Astrocyte (in vitro differentiated cells and primary cell): Measurements from ENCODE around the gene DUS3L. TPM values are rescaled to one million over a fixed set of nuclear protein-coding genes. Genes with fewer than 3 reads are reported as not detected.

Source experiments
- DNase-seq: peaks from one replicate; pipeline ENCODE4 v3.0.0-alpha.2; 2010; ENCODE audit warnings: low read depth
- FAIRE-seq: peaks from 2 replicates; lab custom pipeline; 2011; peaks lifted over from hg19 to GRCh38; lab: Jason Lieb, UNC
- H2AFZ ChIP-seq: 2 replicates; pipeline ENCODE4 v1.6.0; 2012; ENCODE audit warnings: low read depth, low read length, inconsistent platforms
- H3K27ac ChIP-seq: 2 replicates; pipeline ENCODE4 v1.5.1; 2011; ENCODE audit warnings: low read depth, low read length, inconsistent platforms
- H3K27me3 ChIP-seq: 2 replicates; pipeline ENCODE4 v1.6.0; 2011; ENCODE audit warnings: low read length, inconsistent platforms; ENCODE audit not compliant: insufficient read depth
- H3K36me3 ChIP-seq: 2 replicates; pipeline ENCODE4 v1.5.1; 2011; ENCODE audit warnings: low read length, inconsistent platforms; ENCODE audit not compliant: insufficient read depth
- H3K4me1 ChIP-seq: 2 replicates; pipeline ENCODE4 v1.5.1; 2011; ENCODE audit warnings: low read length, inconsistent platforms; ENCODE audit not compliant: insufficient read depth
- H3K4me2 ChIP-seq: 2 replicates; pipeline ENCODE4 v1.6.0; 2012; ENCODE audit warnings: low read length, inconsistent platforms
- H3K4me3 ChIP-seq: 2 replicates; pipeline ENCODE4 v1.5.1; 2011; ENCODE audit warnings: low read depth, mild to moderate bottlenecking, low read length, inconsistent platforms; ENCODE audit not compliant: insufficient read depth
- H3K79me2 ChIP-seq: 2 replicates; pipeline ENCODE4 v1.6.0; 2012; ENCODE audit warnings: mild to moderate bottlenecking, low read length, inconsistent platforms; ENCODE audit not compliant: insufficient read depth
- H3K9ac ChIP-seq: 2 replicates; pipeline ENCODE4 v1.6.0; 2012; ENCODE audit warnings: mild to moderate bottlenecking, low read length, inconsistent platforms
- H3K9me3 ChIP-seq: 2 replicates; pipeline ENCODE4 v1.5.1; 2012; ENCODE audit warnings: low read depth, mild to moderate bottlenecking, low read length, inconsistent platforms; ENCODE audit not compliant: insufficient read depth
- H4K20me1 ChIP-seq: 2 replicates; pipeline ENCODE4 v1.6.0; 2012; ENCODE audit warnings: low read length, inconsistent platforms; ENCODE audit not compliant: insufficient read depth
- H3K27ac Mint-ChIP-seq: one replicate; pipeline ENCODE4 v1.8.0; 2021; ENCODE audit warnings: mild to moderate bottlenecking, mixed read lengths; ENCODE audit not compliant: unreplicated experiment
- H3K27me3 Mint-ChIP-seq: one replicate; pipeline ENCODE4 v1.8.0; 2021; ENCODE audit warnings: low read depth, mixed read lengths; ENCODE audit not compliant: unreplicated experiment
- H3K36me3 Mint-ChIP-seq: one replicate; pipeline ENCODE4 v1.8.0; 2021; ENCODE audit warnings: low read depth, mixed read lengths; ENCODE audit not compliant: unreplicated experiment
- H3K4me1 Mint-ChIP-seq: one replicate; pipeline ENCODE4 v1.8.0; 2021; ENCODE audit warnings: low read depth, mixed read lengths; ENCODE audit not compliant: unreplicated experiment
- H3K4me3 Mint-ChIP-seq: one replicate; pipeline ENCODE4 v1.8.0; 2021; ENCODE audit warnings: mild to moderate bottlenecking, moderate library complexity, mixed read lengths; ENCODE audit not compliant: unreplicated experiment
- H3K9me3 Mint-ChIP-seq: one replicate; pipeline ENCODE4 v1.8.0; 2021; ENCODE audit warnings: mild to moderate bottlenecking, mixed read lengths; ENCODE audit not compliant: unreplicated experiment
- CTCF ChIP-seq: IDR thresholded peaks from 2 replicates; pipeline ENCODE4 v1.5.1; 2011; ENCODE audit warnings: low read depth, mild to moderate bottlenecking, inconsistent platforms, low read length, moderate library complexity; ENCODE audit not compliant: insufficient read depth
- EZH2 ChIP-seq: IDR thresholded peaks from 2 replicates; pipeline ENCODE4 v1.6.1; 2012; ENCODE audit warnings: mild to moderate bottlenecking, low read length, inconsistent platforms; ENCODE audit not compliant: insufficient read depth
- total RNA-seq: library from RNA; stranded (reverse); gene quantifications from 2 replicates; pipeline ENCODE4 v1.2.1, GENCODE V29; 2021

Gene DUS3L
- total RNA-seq, 1 donor from 2014 or later = 18.4 TPM

GRCh38 chr19:5838353-5839064 is 47.5 kb upstream of the DUS3L start:
- Mint-ChIP-seq H3K36me3 (no peaks in the 10 kb centered on the region), H3K4me1 (no peaks in the 10 kb centered on the region), H3K27me3 (peaks cover 17% of the 10 kb centered on the region), H3K4me3 (no peak overlapping the region), H3K9me3 (peaks cover 2% of the 10 kb centered on the region), H3K27ac (no peak overlapping the region)
- no peak for DNase-seq
- H3K4me3 ChIP-seq = no peak overlapping the region
- H3K79me2 ChIP-seq = no peaks in the 10 kb centered on the region
- H2AFZ ChIP-seq = no peak overlapping the region
- peaks cover 2% of the 10 kb centered on the region for H3K27me3 ChIP-seq
- H3K9me3 ChIP-seq = no peaks in the 10 kb centered on the region
- no peaks in the 10 kb centered on the region for H3K4me1 ChIP-seq
- H3K4me2 ChIP-seq = no peak overlapping the region
- no peak for TF ChIP-seq CTCF
- no peak for TF ChIP-seq EZH2
- no peaks in the 10 kb centered on the region for H3K36me3 ChIP-seq
- H3K9ac ChIP-seq = no peak overlapping the region
- H3K27ac ChIP-seq = no peak overlapping the region
- no peaks in the 10 kb centered on the region for H4K20me1 ChIP-seq
- no peak for FAIRE-seq

GRCh38 chr19:5837761-5838352 is 46.9 kb upstream of the DUS3L start:
- Histone ChIP-seq H3K27me3 (peaks cover 2% of the 10 kb centered on the region), H3K4me1 (no peaks in the 10 kb centered on the region), H3K9ac (no peak overlapping the region), H4K20me1 (no peaks in the 10 kb centered on the region), H2AFZ (no peak overlapping the region), H3K36me3 (no peaks in the 10 kb centered on the region), H3K4me3 (no peak overlapping the region), H3K9me3 (no peaks in the 10 kb centered on the region), H3K79me2 (no peaks in the 10 kb centered on the region), H3K27ac (no peak overlapping the region), H3K4me2 (no peak overlapping the region)
- Mint-ChIP-seq H3K27me3 (peaks cover 20% of the 10 kb centered on the region), H3K9me3 (peaks cover 2% of the 10 kb centered on the region), H3K4me1 (no peaks in the 10 kb centered on the region), H3K27ac (no peak overlapping the region), H3K36me3 (no peaks in the 10 kb centered on the region), H3K4me3 (no peak overlapping the region)
- no peak for DNase-seq
- no peak for FAIRE-seq
- no peak for TF ChIP-seq CTCF
- TF ChIP-seq EZH2 = no peak
